Measurements from ENCODE around the gene DRC7.
"Not testable (repeated sequence)": the region's sequence is repeated elsewhere in the genome, so short reads cannot be mapped to it uniquely, and the experiment has no call there.

DRC7 gene

DNA sequence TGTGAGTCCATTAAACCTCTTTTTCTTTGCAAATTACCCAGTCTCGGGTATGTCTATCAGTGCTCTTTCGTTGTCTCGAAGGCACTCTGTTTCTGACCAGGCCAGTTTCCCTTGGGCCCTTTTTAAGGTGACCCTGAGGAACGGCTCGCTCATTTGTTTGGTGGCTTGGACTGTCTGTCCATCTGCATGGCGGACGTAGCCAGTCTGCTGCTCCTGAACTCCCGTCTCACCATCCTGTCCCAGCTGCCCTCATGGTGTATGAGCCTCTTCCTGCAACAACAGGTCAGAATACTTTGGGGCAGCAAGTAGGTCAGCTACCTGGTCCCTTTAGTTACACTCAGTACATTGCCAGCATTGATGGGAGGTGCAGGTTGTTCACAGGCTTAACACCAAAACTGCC lies 19.0 kb downstream of the DRC7 start:
- DNase-seq (ENCODE audit: low spot score): no peak

DNA sequence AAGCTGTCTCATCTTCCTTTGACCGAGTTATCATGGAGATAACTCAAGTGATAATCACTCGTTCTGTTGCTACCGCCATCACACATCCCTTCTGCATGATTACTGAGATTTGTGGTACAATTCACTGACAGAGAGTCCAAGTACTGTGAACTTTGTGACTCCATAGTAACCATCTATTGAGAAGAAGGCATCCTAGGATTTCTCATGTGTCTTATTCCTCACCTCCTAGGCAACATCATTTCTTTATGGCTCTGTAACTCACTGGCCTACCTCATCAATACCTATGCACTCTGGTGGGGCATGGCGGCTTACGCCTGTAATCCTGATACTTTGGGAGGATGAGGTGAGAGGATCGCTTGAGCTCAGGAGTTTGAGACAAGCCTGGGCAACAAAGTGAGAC lies 19.4 kb downstream of the DRC7 start:
- DNase-seq (ENCODE audit: low spot score): no peak

DNA sequence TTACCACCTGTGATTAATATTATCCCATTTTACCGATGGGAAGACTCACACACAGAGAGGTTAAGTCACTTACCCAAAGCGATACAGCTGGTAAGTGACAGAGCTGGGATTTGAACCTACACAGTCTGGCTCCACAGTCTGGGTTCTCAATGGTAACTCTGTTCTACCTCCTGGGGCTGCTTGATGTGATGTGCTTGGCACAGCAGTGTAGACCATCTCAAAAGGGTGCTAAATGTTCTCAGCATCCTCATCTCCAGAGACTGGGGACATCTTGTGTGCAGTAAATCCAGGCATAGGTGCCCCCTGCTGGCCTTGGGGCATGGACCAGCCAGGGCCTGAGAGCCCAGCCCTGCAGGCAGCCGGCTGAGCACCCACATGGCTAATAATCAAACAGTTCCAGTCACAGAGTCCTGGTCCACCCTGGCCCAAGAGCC lies 25.6 kb downstream of the DRC7 start:
- no peak for DNase-seq (ENCODE audit: low spot score)

DNA sequence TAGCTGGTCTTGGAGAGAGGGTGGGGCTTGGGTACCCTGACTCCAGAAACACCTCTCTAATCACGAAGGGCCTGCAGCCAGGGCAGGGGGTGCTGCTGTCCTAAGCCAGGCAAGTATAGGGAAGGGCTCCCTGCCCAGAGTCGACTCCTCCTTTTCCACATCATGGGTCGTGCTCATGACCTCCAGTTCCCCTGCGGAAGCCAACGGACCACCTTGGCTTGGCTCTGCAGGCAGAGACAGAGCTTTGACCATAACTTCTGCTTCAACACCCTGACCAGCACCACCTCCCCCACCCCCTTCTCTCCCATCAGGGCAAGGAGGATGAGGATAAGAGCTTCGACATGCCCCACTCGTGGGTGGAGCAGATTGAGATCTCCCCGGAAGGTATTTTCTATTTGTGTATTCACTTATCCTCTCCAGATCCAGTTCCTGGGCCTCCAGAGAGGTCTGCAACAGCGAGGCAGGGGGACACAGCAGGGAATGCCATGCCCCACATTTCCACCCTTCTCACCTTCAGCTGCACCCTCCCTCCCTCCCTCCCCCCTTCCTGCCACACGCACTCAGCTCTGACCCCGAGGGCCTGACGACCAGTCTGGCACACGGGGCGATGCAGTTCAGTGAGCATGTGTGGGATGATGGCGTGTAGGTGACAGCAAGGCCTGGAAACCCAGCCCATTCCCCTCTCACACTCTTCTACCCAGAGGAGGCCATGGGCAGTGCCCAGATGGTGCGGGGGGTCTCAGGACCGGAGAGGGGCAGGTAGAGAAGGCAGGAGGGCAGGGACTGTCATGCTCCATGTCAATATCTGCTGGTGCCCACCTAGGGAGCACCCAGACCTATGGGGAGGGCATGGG lies 27.0 kb downstream of the DRC7 start:
- no peak for DNase-seq (ENCODE audit: low spot score)

DNA sequence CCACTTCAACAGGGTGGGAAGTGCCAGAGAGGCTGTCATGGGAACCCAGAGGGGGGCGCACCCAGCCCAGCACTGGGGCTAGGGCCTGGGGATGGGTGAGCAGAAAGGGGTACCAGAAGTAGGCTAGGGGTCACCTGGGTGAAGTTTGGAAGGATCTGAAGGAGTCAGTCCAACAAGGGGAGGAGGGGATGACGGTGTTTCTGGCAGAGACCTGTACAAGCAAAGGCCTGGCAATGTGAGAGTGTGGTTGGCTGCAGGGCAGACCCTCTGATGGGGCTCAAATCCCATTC lies 27.5 kb downstream of the DRC7 start:
- DNase-seq (ENCODE audit: low spot score): no peak

DNA sequence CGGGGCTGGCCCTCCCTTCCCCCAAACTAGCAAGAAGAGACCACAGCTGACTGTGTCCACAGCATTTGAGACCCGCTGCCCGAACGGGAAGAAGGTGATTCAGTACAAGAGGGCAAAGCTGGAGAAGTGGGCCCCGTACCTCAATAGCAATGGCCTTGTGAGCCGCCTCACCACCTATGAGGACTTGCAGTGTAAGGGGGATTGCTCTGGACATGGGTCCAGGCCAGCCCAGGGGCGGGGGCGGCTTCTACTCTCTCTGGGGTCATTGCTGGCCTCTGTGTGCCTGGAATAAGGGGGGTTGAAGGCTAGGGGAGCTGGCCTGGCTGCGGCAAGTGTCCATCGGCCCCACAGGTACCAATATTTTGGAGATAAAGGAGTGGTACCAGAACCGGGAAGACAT lies 28.0 kb downstream of the DRC7 start:
- DNase-seq (ENCODE audit: low spot score): no peak

DNA sequence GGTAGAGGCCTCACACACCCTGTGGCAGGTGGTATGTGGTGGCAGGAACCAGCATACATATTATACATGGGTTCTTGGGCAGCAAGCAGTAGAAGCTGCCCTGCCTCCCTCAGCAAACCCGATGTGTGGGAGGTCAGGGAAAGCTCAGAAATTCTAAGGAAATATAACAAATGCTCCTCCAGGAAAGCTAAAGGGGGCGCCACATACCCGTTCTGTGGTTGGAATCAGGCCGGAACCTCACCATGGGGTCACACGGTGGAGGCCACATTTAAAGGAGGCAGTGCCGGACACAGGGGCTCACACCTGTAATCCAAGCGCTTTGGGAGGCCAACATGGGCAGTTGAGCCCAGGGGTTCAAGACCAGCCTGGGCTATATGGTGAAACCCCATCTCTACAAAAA lies 28.6 kb downstream of the DRC7 start:
- no peak for DNase-seq (ENCODE audit: low spot score)

DNA sequence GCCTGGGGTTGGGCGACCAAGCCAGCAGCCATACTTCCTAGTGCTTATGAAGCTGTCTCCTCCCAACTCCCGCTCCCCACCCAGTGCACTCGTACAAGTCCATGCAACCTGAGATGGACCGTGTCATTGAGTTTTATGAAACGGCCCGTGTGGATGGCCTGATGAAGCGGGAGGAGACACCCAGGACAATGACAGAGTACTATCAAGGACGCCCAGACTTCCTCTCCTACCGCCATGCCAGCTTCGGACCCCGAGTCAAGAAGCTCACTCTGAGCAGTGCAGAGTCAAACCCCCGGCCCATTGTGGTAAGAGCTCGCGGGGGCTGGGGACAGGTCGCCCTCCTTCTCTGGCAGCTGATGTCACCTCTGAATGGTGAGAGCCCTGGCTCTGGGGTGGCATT lies 29.9 kb downstream of the DRC7 start:
- DNase-seq (ENCODE audit: low spot score): no peak

DNA sequence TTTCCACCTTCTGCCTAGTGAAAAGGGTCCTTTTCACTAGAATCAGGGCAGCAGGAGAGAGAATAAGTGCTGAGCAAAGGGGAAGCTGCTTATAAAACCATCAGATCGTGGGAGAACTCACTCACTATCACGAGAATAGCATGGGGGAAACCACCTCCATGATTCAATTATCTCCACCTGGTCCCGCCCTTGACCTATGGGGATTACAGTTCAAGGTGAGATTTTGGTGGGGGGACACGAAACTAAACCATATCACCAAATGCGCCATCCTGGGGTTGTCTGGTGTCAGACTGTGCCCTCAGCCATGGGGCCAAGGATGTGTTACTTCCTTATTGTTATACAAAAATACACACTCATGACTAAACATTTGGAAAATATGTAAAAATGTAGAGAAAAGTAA lies 30.5 kb downstream of the DRC7 start:
- DNase-seq (ENCODE audit: low spot score): no peak

DNA sequence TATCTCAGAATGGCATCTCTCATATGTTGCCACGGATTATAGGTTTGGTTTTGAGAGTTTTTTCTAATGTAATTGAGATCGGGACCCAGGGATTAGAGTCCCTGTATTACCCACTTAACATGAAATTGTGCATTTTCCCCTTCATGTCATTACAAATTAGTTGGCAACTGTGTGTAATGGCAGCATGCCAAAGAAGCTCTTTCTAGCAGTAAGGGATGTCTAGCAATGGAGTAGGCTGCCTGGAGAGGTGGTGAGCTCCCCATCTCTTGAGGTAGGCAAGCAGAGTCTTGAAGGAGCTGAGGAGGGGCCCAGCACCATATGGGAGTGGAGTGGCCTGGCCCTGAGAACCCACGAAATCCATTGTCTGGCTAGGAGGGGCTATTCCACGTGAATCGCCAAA lies 30.9 kb downstream of the DRC7 start:
- DNase-seq (ENCODE audit: low spot score): no peak

DNA sequence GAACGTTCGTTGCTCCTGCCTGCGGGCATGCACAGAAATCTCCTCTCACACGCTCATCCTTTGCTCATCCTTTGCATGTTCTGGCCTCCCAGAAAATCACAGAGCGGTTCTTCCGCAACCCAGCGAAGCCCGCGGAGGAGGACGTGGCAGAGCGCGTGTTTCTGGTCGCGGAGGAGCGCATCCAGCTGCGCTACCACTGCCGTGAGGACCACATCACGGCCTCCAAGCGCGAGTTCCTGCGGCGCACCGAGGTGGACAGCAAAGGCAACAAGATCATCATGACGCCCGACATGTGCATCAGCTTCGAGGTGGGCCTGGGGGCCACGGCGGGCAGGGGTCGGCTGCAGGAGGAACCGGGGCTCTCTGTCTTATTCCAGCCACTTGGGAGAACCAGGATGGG lies 31.4 kb downstream of the DRC7 start:
- DNase-seq (ENCODE audit: low spot score): no peak

DNA sequence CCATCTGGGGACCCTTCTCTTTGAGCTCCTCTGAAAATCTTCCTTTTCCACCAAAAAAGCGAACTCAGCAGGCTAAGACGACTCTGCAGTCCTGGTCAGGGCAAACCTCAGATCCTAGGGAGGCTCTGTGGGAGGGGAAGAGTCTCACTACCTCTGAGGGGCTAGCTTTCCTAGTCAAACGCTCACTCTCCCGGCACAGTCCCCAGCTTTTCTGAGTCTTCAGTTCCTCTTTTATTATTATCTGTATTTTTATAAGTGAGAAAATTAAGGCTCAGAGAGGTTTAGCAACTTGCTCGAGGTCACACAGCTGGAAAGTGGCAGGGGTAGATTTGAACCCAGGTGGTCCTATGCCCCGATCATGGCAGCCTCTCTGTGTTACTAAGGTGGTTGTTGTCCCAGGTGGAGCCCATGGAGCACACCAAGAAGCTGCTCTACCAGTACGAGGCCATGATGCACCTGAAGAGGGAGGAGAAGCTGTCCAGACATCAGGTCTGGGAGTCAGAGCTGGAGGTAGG lies 31.9 kb downstream of the DRC7 start:
- no peak for DNase-seq (ENCODE audit: low spot score)

DNA sequence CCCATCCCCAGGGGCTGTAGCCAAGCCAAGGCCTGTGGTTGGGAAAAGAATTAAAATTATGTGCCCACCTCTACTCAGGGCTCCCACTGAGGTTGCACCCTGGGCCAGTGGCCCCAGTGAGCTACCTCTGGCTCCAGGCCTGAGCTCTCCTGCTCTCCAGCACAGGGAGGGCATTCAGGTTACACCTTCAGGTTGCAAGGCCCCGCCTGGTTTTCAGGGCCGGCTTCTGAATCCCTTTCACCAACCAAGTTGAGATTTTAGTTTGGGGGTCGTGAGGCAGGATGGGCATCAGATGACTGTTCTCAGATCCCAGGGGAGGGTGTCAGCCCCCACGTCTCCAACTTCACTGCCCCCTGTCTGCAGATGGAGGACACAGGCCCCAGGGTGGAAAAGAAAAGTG lies 33.0 kb downstream of the DRC7 start:
- DNase-seq (ENCODE audit: low spot score): no peak

DNA sequence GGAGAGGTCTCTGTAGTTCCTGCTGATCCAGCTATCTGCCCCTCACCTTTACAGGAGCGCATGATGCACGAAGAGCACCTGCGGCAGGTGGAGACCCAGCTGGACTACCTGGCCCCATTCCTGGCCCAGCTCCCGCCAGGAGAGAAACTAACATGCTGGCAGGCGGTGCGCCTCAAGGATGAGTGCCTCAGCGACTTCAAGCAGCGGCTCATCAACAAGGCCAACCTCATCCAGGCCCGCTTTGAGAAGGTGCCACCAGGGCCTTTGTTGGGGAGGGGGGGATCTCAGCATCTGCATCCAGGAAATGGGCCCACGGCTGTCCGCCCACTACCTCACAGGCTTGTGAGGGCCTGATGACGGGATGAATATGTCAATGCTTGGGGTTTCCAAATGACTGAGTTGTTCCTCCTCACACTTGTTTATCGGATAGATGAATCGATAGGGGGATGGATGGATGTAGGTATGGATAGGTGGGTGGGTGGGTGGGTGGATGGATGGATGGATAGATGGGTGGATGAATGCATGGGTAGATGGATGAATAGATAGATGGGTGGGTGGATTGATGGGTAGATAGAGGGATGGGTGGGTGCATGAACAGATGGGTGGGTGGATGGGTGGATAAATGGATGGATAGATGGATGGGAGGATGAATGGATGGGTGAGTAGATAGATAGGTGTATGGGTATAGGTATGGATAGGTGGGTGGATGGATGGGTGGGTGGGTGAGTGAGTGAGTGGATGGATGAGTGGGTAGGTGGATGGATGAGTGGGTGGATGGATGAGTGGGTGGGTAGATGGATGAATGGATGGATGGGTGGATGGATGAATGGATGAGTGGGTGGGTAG lies 34.0 kb downstream of the DRC7 start:
- no peak for DNase-seq (ENCODE audit: low spot score)

DNA sequence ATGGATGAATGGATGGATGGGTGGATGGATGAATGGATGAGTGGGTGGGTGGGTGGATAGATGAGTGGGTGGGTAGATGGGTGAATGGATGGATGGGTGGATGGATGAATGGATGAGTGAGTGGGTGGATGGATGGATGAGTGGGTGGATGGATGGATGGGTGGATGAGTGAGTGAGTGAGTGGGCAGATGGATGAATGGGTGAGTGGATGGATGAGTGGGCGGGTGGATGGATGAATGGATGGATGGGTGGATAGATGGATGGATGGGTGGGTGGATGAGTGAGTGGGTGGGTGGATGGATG lies 34.5 kb downstream of the DRC7 start:
- DNase-seq (ENCODE audit: low spot score): no peak

DNA sequence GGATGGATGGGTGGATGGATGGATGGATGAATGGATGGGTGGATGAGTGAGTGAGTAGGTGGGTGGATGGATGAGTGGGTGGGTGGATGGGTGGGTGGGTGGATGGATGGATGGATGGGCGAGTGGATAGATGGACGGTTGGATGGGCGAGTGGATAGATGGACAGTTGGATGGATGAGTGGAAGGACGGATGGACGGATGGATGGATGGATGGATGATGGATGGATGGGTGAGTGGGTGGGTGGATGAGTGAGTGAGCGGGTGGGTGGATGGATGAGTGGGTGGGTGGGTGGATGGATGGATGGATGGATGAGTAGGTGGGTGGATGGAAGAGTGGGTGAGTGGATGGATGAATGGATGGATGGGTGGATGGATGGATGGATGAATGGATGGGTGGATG lies 35.2 kb downstream of the DRC7 start:
- not testable (repeated sequence) for DNase-seq (ENCODE audit: low spot score)

DNA sequence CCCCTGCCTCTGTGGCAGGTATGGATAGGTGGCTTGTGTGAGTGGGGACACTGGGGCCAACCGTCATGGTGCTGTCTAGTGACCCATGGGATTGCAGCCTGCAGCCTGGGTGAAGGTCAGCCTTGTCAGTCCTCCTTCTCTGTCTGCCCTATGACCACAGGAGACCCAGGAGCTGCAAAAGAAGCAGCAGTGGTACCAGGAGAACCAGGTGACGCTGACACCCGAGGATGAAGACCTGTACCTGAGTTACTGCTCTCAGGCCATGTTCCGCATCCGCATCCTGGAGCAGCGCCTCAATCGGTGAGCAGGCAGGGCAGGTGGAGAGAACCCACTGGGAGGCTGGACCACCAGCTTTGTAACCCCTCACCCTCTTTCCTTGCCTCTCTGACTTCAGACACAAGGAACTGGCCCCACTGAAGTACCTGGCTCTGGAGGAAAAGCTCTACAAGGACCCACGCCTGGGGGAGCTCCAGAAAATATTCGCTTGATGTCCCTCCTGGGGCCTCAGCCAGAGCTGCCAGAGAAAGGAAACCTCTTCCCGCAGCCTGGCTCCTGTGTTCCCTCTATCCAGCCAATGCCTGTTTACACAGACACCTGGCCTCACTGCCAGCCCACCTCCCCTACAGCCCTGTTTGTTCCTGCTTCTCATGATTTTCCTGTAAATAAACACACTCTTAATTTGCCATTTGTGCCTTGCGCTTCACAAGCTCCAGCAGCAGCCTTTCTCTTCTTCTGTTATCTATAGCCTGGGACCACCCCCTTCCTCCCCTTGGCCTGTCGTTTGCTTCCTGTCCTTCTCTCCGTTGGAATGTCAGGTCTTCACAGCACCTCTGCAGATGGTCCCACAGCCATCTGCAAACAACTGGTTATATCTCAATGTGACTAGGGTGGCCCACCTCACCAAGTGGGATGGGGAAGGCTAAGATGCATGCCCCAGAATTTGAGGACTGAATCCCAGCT lies 36.4 kb downstream of the DRC7 start:
- DNase-seq (ENCODE audit: low spot score): no peak

DNA sequence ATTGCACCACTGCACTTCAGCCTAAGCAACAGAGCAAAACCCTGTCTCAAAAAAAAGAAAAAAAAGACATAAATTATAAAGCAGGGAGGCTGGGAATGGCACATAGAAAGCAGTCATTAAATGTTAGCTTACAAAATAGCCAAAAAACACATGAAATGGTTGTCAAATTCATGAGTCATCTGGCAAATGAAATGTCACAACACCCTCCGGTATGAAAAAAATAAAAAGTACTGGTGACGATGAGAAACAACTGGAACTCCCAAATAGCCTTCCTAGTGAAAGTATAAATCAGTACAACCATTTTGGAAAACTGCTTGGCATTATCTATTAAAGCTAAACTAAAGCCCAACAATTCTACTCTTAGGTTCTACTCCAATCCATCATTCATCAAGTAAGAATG lies 37.4 kb downstream of the DRC7 start:
- DNase-seq (ENCODE audit: low spot score): no peak

DNA sequence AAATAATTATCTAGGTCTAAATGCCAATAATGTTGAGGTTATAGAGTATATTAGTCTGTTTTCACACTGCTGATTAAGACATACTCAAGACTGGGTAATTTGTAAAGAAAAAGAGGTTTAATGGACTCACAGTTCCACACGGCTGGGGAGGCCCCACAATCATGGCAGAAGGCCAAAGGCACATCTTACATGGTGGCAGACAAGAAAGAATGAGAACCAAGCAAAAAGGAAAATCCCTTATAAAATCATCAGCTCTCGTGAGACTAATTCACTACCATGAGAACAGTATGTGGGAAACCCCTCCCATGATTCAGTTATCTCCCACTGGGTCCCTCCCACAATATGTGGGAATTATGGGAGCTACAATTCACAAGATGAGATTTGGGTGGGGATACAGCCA lies 38.1 kb downstream of the DRC7 start:
- DNase-seq (ENCODE audit: low spot score): no peak

DNA sequence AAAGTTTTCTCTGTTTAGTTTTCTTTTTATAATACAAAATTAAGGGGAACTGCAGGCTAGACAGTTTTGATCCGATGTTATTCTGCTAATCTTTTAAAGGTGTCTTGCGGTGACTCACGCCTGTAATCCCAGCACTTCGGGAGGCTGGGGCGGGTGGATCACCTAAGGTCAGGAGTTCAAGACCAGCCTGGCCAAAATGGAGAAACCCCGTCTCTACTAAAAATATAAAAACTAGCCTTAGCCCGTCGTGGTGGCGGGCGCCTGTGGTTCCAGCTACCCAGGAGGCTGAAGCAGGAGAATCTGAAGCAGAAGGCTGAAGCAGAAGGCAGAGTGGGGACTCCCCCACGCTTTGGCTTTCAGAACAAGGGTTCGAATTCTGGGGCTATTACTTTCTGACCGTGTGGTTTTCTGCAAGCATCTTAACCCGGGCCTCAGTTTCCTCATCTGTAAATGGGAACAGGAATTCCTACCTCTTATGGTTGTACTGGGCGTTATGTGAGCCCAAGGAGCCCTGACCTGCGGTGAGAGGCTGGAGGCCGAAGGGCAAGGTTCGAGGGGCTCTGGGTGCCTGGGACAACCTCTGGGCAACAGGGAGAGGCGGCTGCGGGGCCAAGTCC lies 39.8 kb downstream of the DRC7 start:
- DNase-seq (ENCODE audit: low spot score): no peak

DNA sequence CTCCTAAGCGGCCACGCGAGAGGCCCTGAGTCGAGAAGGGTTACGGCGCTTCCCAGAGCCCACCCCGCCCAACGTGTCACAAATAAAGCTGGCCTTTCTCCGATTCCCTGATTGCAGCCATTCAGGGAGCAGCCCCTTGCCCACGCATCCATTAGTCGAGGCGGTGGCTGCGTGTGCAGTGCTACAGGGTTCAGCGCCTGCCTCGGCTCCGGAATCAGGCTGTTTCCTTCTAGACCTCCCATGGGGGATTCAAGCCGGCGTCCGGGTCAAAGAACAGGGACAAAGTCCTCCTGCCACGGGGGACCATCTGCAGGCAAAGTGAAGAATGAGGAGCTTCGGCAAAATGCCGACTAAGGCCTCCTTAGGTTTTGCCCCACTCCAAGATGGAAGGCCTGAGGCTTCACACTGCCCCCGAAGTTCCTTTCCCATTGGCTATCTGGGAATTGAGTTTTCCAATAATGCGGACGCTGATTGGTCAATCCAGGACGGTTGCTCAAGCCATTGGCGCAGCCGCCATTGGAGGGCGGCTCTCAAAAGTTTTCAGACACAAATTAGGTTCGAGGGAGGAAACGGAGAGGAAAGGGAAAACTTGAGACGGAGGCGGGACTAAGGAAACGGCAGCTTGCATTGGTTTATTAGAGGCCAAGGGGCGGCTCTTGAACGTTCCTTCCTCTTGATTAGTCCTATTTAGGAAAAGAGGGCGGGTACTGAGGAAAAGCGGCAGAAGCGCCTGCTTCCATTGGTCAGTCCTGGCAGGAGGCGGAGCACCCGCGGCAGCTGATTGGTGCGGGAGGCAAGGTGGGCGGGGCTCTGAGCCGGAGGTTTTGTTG lies 40.5 kb downstream of the DRC7 start:
- peak; percentile 99 for DNase-seq (ENCODE audit: low spot score)

Measured in left forelimb (tissue), 1 donor.